Measurements from ENCODE around the gene NDRG3.

The NDRG3 gene

GRCh38 chr20:36606158-36607066 is 139.5 kb downstream of the NDRG3 start:
- DNase-seq (ENCODE audit: low read depth) = peak; percentile 50

GRCh38 chr20:36605399-36606157 is 140.3 kb downstream of the NDRG3 start, which contains the start of gene RAB5IF:
RAB5IF (plus strand) TSS chr20:36605779; CDS start chr20:36605952, 173 bp downstream.
- DNase-seq (ENCODE audit: low read depth) = peak; percentile 100

- DNase-seq (ENCODE audit: low read depth) = no peak
Observed at GRCh38 chr20:36604952-36605398, 140.9 kb downstream of the NDRG3 start.
